Body of pancreas (tissue), 4 donors: ENCODE measurements around the gene KLHL40. TPM values are rescaled to one million over a fixed set of nuclear protein-coding genes. Genes with fewer than 3 reads are reported as not detected.

Source experiments
- ATAC-seq: fragments of 150-250 bp; one replicate; pipeline ENCODE4 v1.9.1; 2016
- DNase-seq, 4 donors: peaks; one replicate each; pipeline ENCODE4 v3.0.0-alpha.2; 2019
- H3K27ac ChIP-seq, 4 donors: fragments of 200-600 bp; sonication (generic); 1 replicate in 3 of 4; 2 replicates in 1 of 4; pipeline versions ENCODE4 v1.5.1 to v1.6.1; 2016 to 2019; ENCODE audit warnings: mild to moderate bottlenecking in 1 of 4, mixed read lengths in 1 of 4, moderate library complexity in 1 of 4
- H3K27me3 ChIP-seq, 2 donors: fragments of 200-600 bp; sonication (generic); one replicate each; pipeline ENCODE4 v1.6.0; 2016; ENCODE audit warnings: mild to moderate bottlenecking in 1 of 2
- H3K36me3 ChIP-seq, 2 donors: fragments of 200-600 bp; sonication (generic); replicated peaks in 1 of 2; 2 replicates each; pipeline ENCODE4 v1.5.1; 2016; ENCODE audit warnings: low read depth in 2 of 2; ENCODE audit not compliant: insufficient read depth in 1 of 2
- H3K4me1 ChIP-seq: fragments of 200-600 bp; sonication (generic); one replicate; pipeline ENCODE4 v1.6.0; 2016
- H3K4me3 ChIP-seq, 2 donors: fragments of 200-600 bp; sonication (generic); 1 replicate in 1 of 2; 2 replicates in 1 of 2; pipeline ENCODE4 v1.5.1; 2016 to 2019
- H3K9me3 ChIP-seq, 3 donors: fragments of 200-600 bp; sonication (generic); 1 replicate in 2 of 3; 2 replicates in 1 of 3; pipeline ENCODE4 v1.5.1; 2016
- POLR2A ChIP-seq, 3 donors: fragments of 450-650 bp; IDR thresholded peaks; one replicate each; pipeline ENCODE4 v1.6.1; 2016; ENCODE audit warnings: antibody characterized with exemption in 3 of 3, mild to moderate bottlenecking in 2 of 3
- WGBS, 2 donors: methylation state at CpG; one replicate each; pipeline ENCODE4 v1.1.5; 2017; 5-methylcytosine and 5-hydroxymethylcytosine counted together
- intact Hi-C: fragments of 100-400 bp; cut with DNase I; formaldehyde crosslinking; loops from one replicate; pipeline ENCODE4 v1.15.1; 2023
- total RNA-seq, 2 donors: library from RNA; depleted of rRNA; stranded (reverse); fragments of >200 nt; gene quantifications; one replicate each; pipeline ENCODE4 v1.1.0, GENCODE V29; 2016
- TF ChIP-seq, protein P1 (sequence below), 7 experiments: fragments of 450-650 bp in 4 of 7; fragments of 200-600 bp in 3 of 7; sonication (generic) in 3 of 7; IDR thresholded peaks; one replicate each; pipeline ENCODE4 v1.5.1; 2016 to 2019; ENCODE audit warnings: antibody characterized with exemption in 7 of 7

The KLHL40 gene
- total RNA-seq, 2 donors from 2014 or later, result not detected

DNA sequence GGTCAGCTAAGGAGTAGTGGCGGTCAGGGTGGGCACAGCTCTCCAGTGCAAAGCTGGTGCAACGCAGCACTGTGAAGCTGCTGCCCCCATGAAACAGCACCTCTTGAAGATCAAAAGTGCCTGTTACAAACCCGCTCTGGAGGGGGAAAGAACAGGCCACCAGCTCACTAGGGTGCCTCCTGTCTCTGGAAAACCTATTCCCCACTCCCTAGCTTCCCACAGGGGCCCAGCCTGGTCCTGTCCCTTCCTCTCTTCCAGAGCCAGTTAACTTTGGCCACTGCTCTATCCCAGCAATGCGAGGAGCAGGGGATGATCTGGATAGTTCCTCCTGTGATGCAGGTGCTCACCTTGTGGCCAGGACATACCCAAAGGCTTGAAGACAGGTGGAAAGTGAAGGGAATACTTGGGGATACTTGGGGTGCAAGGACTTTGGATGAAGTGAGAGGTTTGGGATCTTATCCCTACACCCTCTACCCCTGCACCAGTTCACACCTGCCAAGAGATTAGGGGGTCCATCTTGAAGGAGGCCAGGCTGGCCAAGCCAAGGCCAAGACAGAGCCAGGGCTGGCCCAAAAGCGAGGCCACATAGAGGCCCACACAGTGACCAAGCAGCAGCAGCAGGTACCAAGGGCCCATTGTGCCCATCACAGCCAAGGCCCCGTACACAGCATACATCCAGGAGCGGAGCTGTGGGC lies 13.0 kb downstream of the KLHL40 start:
- TF ChIP-seq, protein P1, sequence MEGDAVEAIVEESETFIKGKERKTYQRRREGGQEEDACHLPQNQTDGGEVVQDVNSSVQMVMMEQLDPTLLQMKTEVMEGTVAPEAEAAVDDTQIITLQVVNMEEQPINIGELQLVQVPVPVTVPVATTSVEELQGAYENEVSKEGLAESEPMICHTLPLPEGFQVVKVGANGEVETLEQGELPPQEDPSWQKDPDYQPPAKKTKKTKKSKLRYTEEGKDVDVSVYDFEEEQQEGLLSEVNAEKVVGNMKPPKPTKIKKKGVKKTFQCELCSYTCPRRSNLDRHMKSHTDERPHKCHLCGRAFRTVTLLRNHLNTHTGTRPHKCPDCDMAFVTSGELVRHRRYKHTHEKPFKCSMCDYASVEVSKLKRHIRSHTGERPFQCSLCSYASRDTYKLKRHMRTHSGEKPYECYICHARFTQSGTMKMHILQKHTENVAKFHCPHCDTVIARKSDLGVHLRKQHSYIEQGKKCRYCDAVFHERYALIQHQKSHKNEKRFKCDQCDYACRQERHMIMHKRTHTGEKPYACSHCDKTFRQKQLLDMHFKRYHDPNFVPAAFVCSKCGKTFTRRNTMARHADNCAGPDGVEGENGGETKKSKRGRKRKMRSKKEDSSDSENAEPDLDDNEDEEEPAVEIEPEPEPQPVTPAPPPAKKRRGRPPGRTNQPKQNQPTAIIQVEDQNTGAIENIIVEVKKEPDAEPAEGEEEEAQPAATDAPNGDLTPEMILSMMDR (IDR thresholded peaks at IDR 0.05), result no peak
- no peak for TF ChIP-seq POLR2A (IDR thresholded peaks at IDR 0.05)
- Histone ChIP-seq H3K36me3 (no peaks in the 10 kb centered on the region), H3K4me1 (no peaks in the 10 kb centered on the region), H3K4me3 (no peak overlapping the region), H3K9me3 (no peaks in the 10 kb centered on the region), H3K27ac (no peak overlapping the region), H3K27me3 (no peaks in the 10 kb centered on the region)
- no peak for DNase-seq
- WGBS, 2 donors, result 74 to 86% methylated on average over 4 to 7 of the region's 7 CpGs
- no peak for ATAC-seq
- intact Hi-C loops, result no loop called here

GRCh38 chr3:42698911-42699230 lies 13.5 kb downstream of the KLHL40 start:
- no peak for ATAC-seq
- H3K36me3 ChIP-seq, result no peaks in the 10 kb centered on the region
- WGBS, 2 donors, result 70 to 71% methylated on average over 7 to 9 of the region's 9 CpGs
- no peaks in the 10 kb centered on the region for H3K9me3 ChIP-seq
- H3K27ac ChIP-seq, result no peak overlapping the region
- intact Hi-C loops, result no loop called here
- H3K4me1 ChIP-seq, result no peaks in the 10 kb centered on the region
- no peak overlapping the region for H3K4me3 ChIP-seq
- H3K27me3 ChIP-seq, result no peaks in the 10 kb centered on the region
- no peak for DNase-seq
- TF ChIP-seq POLR2A (IDR thresholded peaks at IDR 0.05), result no peak
- TF ChIP-seq, protein P1 (IDR thresholded peaks at IDR 0.05), result no peak

DNA sequence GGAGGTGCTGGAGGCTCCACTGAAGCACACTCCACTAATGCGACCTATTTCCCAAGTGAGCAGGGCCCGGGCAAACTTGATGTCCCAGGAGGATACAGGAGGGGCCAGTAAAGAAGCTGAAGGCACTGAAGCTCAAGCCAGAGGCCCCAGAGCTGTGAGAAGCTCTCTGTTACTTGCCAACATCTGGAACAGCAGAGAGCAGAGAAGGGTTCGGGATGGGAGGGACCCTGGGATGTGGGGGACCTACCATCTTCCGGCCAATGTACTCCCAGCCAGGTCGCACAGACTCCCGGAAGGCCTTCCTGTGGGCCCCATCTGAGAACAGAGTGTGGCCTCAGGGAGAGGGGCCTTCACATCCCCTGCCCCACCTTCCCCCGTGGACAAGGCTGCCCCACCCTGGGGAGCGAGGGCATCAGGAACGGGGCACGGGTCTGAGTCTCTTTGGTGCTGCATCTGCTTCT lies 14.2 kb downstream of the KLHL40 start:
- TF ChIP-seq, protein P1 (IDR thresholded peaks at IDR 0.05), result no peak
- TF ChIP-seq POLR2A (IDR thresholded peaks at IDR 0.05), result no peak
- intact Hi-C loops, result no loop called here
- H3K27ac ChIP-seq, result no peak overlapping the region
- DNase-seq, result no peak
- no peak overlapping the region for H3K4me3 ChIP-seq
- ATAC-seq, result no peak
- 70 to 85% methylated on average over 5 to 10 of the region's 10 CpGs for WGBS, 2 donors
- no peaks in the 10 kb centered on the region for H3K36me3 ChIP-seq
- H3K27me3 ChIP-seq, result no peaks in the 10 kb centered on the region
- H3K4me1 ChIP-seq, result no peaks in the 10 kb centered on the region
- H3K9me3 ChIP-seq, result no peaks in the 10 kb centered on the region

DNA sequence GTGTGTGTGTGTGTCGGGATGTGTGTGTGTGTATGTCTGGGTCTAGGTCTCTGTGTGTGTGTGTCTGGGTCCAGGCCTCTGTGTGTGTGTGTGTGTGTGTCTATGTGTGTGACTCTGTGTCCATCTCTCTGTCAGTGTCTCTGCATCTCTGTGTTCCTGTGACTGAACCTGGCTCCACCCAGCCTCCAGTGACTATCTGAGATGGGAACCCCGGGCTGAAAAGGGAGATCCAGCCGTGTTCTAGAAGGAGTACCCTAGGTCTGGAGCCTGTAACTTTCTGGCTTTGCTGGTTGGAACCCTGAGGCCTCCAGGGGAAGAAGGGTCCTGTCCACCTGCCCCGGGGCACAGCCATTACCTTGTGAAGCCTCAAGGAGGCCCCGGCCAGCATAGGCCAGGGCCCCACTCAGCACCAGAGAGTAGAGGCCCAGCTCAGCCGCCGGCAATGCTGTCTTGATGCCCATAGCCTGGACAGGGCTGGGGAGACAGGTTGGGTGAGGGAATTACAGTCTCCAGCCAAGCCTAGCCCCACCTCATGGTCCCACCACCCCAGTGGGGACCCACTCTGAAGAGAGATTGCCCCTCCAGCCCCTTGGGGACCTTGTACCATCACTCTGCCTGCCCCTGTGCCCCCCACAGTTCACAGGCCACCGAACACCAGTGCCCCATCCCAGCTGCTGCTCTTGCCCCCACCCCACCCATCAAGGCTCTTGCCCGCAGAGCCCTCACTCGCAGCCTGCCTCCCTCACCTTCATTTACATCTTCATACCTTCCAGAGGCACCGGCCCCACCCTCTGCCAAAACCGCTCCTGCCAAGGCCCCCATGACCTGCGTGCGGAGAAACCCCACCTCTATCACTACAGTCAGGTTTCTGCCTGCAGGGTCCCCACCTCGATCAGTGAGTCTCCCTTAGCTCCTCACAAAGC lies 15.3 kb downstream of the KLHL40 start:
- H3K4me1 ChIP-seq, result no peaks in the 10 kb centered on the region
- no peak overlapping the region for H3K27ac ChIP-seq
- no peaks in the 10 kb centered on the region for H3K36me3 ChIP-seq
- H3K27me3 ChIP-seq, result no peaks in the 10 kb centered on the region
- DNase-seq (no peak), ATAC-seq (no peak)
- 59 to 70% methylated on average over 12 to 13 of the region's 15 CpGs for WGBS, 2 donors
- intact Hi-C loops, result no loop called here
- no peak overlapping the region for H3K4me3 ChIP-seq
- no peak for TF ChIP-seq POLR2A (IDR thresholded peaks at IDR 0.05)
- TF ChIP-seq, protein P1 (IDR thresholded peaks at IDR 0.05), result no peak
- H3K9me3 ChIP-seq, result no peaks in the 10 kb centered on the region
